HG02938 (cell line): ENCODE results near the gene STK16.
A peak's percentile ranks its signal among the peaks of the same experiment; 100 is the strongest.
"Not testable (repeated sequence)": the region's sequence is repeated elsewhere in the genome, so short reads cannot be mapped to it uniquely, and the experiment has no call there.

ENCODE experiments used
- ATAC-seq: cut with Tn5 transposase; IDR thresholded peaks from one replicate; pipeline ENCODE4 v1.9.1; 2021; ENCODE audit warnings: mild to moderate bottlenecking, moderate library complexity; ENCODE audit not compliant: unreplicated experiment

Gene STK16

GRCh38 chr2:219245148-219245898, at the start of gene STK16, which contains the start of gene GLB1L:
STK16 (plus strand) TSS chr2:219245479; CDS start chr2:219246000, 521 bp downstream.
GLB1L (minus strand) TSS chr2:219245444; CDS start chr2:219243573, 1,871 bp downstream.
- peak; percentile 64 for ATAC-seq

- ATAC-seq, result no peak
These were observed 47.9 kb upstream of the STK16 start for GRCh38 chr2:219197388-219197787.

GRCh38 chr2:219198974-219199373, 46.3 kb upstream of the STK16 start:
- ATAC-seq, result no peak

- ATAC-seq, result no peak
These were observed 45.6 kb upstream of the STK16 start for GRCh38 chr2:219199470-219200211.

GRCh38 chr2:219200502-219201326, 44.6 kb upstream of the STK16 start:
- not testable (repeated sequence) for ATAC-seq

GRCh38 chr2:219201331-219201730, 43.9 kb upstream of the STK16 start:
- ATAC-seq, result not testable (repeated sequence)

- ATAC-seq, result no peak
These were observed 40.7 kb upstream of the STK16 start for GRCh38 chr2:219204425-219205164.

- no peak for ATAC-seq
These were observed 40.1 kb upstream of the STK16 start for GRCh38 chr2:219205165-219205538.

- no peak for ATAC-seq
These were observed 39.3 kb upstream of the STK16 start for GRCh38 chr2:219205981-219206327.

GRCh38 chr2:219206328-219207133, 38.7 kb upstream of the STK16 start, which contains the start of gene ZFAND2B:
ZFAND2B (plus strand) TSS chr2:219206782; CDS start chr2:219206988, 206 bp downstream.
- ATAC-seq, result peak; percentile 94

- no peak for ATAC-seq
These were observed 38.0 kb upstream of the STK16 start for GRCh38 chr2:219207134-219207883.

GRCh38 chr2:219207884-219208740, 37.2 kb upstream of the STK16 start:
- ATAC-seq, result no peak

GRCh38 chr2:219209236-219210195, 35.8 kb upstream of the STK16 start:
- no peak for ATAC-seq

- ATAC-seq, result no peak
These were observed 34.9 kb upstream of the STK16 start for GRCh38 chr2:219210196-219210885.

- ATAC-seq, result no peak
These were observed 34.4 kb upstream of the STK16 start for GRCh38 chr2:219210886-219211362.

- ATAC-seq, result no peak
These were observed 32.3 kb upstream of the STK16 start for GRCh38 chr2:219213026-219213415.
